HL-60 (cell line): ENCODE data around the gene ARHGAP25.
A peak's percentile ranks its signal among the peaks of the same experiment; 100 is the strongest.

Source experiments
- DNase-seq, 2 experiments: peaks; one replicate each; pipeline ENCODE4 v3.0.0-alpha.2; 2010 to 2020; ENCODE audit warnings: low read depth in 1 of 2, low spot score in 1 of 2
- H3K27ac ChIP-seq: fragments of 250-450 bp; sonication (Bioruptor Pico); replicated peaks from 2 replicates; pipeline ENCODE4 v1.5.1; 2020; ENCODE audit warnings: mild to moderate bottlenecking, moderate library complexity
- H3K27me3 ChIP-seq: fragments of 250-450 bp; sonication (Bioruptor Pico); 2 replicates; pipeline ENCODE4 v1.5.1; 2021; ENCODE audit warnings: mild to moderate bottlenecking, moderate library complexity; ENCODE audit not compliant: insufficient read depth, poor library complexity, severe bottlenecking
- H3K4me3 ChIP-seq: replicated peaks from 2 replicates; pipeline ENCODE4 v1.5.1; 2011; ENCODE audit warnings: mild to moderate bottlenecking, control low read depth, low read length; ENCODE audit not compliant: insufficient read depth
- GABPA ChIP-seq: IDR thresholded peaks from 2 replicates; pipeline ENCODE4 v1.6.1; 2012; ENCODE audit warnings: low read depth
- POLR2AphosphoS5 ChIP-seq: IDR thresholded peaks from 2 replicates; pipeline ENCODE4 v1.6.1; 2012; ENCODE audit warnings: low read depth
- REST ChIP-seq: IDR thresholded peaks from 2 replicates; pipeline ENCODE4 v1.6.1; 2012; ENCODE audit warnings: low read depth; ENCODE audit not compliant: insufficient replicate concordance
- SPI1 ChIP-seq: IDR thresholded peaks from 2 replicates; pipeline ENCODE4 v1.6.1; 2012; ENCODE audit warnings: low read depth, mild to moderate bottlenecking, borderline replicate concordance
- TF ChIP-seq, protein P1 (sequence below): IDR thresholded peaks from one replicate; pipeline ENCODE4 v1.5.1; 2011; ENCODE audit warnings: low read length, control low read depth, inconsistent platforms; ENCODE audit not compliant: insufficient read depth

ARHGAP25 gene

DNA sequence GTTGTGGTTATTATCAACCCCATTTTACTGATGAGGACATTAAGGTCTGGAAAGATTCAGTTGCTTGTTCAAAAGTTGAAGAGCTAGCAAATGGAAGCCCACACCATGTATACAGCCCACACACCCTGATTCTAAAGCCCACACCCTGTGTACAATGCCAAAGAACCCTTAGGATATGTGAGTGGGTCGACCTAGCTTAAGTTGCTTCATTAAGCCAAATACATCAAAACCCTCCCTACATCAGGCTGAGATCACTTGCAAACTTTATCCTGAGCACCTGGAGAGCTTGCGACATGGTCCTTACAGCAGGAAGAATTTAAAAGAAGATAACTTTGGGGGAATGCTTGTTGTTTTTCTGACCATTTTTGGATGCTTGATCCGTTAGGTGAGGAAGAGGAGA lies 435 bp upstream of the ARHGAP25 start:
- TF ChIP-seq SPI1 (no peak), REST (no peak), GABPA (no peak), POLR2AphosphoS5 (no peak)
- TF ChIP-seq, protein P1, sequence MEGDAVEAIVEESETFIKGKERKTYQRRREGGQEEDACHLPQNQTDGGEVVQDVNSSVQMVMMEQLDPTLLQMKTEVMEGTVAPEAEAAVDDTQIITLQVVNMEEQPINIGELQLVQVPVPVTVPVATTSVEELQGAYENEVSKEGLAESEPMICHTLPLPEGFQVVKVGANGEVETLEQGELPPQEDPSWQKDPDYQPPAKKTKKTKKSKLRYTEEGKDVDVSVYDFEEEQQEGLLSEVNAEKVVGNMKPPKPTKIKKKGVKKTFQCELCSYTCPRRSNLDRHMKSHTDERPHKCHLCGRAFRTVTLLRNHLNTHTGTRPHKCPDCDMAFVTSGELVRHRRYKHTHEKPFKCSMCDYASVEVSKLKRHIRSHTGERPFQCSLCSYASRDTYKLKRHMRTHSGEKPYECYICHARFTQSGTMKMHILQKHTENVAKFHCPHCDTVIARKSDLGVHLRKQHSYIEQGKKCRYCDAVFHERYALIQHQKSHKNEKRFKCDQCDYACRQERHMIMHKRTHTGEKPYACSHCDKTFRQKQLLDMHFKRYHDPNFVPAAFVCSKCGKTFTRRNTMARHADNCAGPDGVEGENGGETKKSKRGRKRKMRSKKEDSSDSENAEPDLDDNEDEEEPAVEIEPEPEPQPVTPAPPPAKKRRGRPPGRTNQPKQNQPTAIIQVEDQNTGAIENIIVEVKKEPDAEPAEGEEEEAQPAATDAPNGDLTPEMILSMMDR: no peak
- H3K27me3 ChIP-seq: no peaks in the 10 kb centered on the region
- no peak for DNase-seq
- no peak overlapping the region; the same call in 1 of the 2 replicates for H3K4me3 ChIP-seq
- H3K27ac ChIP-seq: peak overlapping the region; percentile 82

DNA sequence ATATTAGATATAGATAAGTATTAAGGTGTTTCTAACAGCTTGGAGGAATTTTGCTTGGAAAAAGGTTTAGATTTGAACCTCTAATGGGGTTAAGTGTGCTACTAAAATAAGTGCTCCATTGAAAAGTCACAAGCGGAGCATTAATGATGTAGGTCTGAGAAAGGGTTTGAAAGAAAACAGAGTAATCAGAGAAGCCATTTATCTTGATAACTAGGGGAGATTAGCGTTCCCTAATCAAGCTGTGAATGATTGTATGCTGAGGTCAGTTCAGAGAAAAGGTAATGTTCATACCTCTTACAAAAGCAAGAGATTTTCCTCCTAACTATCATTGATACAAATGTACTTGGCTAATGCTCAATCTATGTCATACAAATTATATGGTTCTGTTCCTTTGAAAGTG lies 1.5 kb downstream of the ARHGAP25 start:
- Histone ChIP-seq H3K27me3 (no peaks in the 10 kb centered on the region), H3K4me3 (peak overlapping the region; percentile 55), H3K27ac (peak overlapping the region; percentile 82)
- no peak for DNase-seq
- TF ChIP-seq, protein P1: no peak
- TF ChIP-seq SPI1 (no peak), GABPA (no peak), REST (no peak), POLR2AphosphoS5 (no peak)

GRCh38 chr2:68737711-68738110 lies 3.1 kb downstream of the ARHGAP25 start:
- H3K4me3 ChIP-seq: peak overlapping the region; percentile 35
- peak overlapping the region; percentile 51 for H3K27ac ChIP-seq
- DNase-seq: no peak

DNA sequence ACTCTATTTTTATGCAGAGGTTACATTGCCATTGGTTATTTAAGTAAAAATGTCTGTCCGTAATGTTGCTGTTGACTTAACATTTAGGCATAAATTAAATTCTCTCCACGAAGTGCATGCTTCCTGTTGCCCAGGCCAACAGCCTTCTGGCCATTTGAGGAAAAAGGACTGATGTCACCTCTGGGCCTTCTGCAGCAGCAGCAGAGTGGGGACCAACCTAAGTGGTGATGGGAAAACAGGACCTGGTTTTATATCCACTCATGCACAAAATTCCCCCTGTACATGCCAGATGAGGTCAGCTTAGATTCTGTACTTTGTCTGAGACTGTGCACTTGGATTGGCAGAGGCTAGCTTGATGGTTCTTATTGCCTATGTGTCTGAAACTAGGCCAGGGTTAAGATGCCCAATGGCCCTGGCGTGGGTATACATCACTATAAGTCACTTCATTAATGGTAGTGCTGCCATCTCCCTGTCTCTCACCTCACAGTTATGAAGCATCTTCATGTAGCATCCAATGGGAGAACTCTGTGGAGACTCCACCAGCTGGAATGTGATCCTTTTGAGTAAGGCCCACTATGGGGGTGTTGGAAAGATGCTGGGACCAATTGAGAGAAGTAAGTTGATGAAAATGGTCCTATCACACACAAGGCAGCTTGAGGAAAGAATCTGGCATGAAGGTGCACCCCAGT lies 4.4 kb downstream of the ARHGAP25 start:
- TF ChIP-seq REST: no peak
- TF ChIP-seq, protein P1: no peak
- no peak for TF ChIP-seq SPI1
- TF ChIP-seq GABPA: no peak
- no peak for TF ChIP-seq POLR2AphosphoS5
- Histone ChIP-seq H3K27me3 (no peaks in the 10 kb centered on the region), H3K4me3 (no peak overlapping the region), H3K27ac (peak overlapping the region; percentile 77)
- no peak for DNase-seq

More at GRCh38 chr2:68737711-68738110, 3.1 kb downstream of the ARHGAP25 start:
- H3K27me3 ChIP-seq: no peaks in the 10 kb centered on the region
- TF ChIP-seq GABPA: 0 out of 2 replicates have a peak, but pooled peaks have one; percentile 19
- TF ChIP-seq POLR2AphosphoS5: no peak
